T47D (cell line): ENCODE data around the gene GYG1.

Source experiments
- DNase-seq, 2 experiments: peaks; one replicate each; pipeline versions ENCODE4 v3.0.0 to v3.0.0-alpha.2; 2011 to 2012; ENCODE audit warnings: low read depth in 1 of 2, low spot score in 1 of 2
- JUND ChIP-seq: IDR thresholded peaks from 2 replicates; pipeline ENCODE4 v1.6.1; 2012; ENCODE audit warnings: low read depth
- in situ Hi-C: cut with HindIII; loops from 2 replicates; pipeline ENCODE4 v1.10.0; 2016; ENCODE audit warnings: low sequenced_read_pairs, low pct_unique_long_range_greater_than_20kb

GYG1 gene

DNA sequence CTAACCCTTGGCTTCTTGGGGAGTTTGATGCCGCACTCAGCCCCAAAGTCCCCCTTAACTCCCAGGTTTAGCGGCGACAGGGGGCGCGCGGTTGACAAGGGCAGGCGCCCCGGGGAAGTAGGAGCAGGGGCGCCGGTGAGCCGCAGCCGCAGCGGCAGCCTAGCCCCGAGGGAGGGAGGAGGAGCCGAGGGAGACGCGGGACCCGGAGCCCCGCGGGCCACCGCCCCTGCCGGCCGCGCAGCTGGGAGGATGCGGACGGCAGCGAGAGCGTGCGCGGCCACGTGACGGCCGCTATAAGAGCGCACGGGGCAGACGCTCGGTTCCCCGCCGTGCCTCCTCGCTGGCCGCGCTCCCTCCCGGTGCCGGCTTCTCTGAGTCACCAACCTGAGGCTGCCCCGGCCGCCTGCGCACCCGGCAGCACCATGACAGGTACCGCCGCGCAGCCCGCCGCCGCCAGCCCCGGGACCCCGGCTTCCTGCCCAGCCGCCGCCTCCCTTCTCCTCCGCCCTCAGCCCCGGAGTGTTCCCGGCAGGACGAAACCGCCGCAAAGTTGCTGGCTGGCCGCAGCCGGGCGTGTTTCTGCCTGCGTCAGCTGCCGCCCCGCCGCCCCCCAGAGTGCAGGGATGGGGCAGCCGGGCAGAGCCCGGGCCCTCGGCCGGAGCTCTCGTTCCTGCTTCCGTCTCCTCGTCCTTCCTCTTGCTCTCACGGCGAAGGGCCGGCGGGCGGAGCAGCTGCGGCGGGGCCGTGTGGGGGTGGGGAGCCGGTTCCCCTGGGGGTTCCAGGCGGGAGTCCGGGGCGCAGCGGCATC is at the start of gene GYG1:
Gene GYG1, plus strand, starts transcription at position 322 of the 808 bp plus-strand sequence. Its CDS starts 101 bp downstream, at position 423.
- no peak for TF ChIP-seq JUND
- in situ Hi-C loops = no loop called here
- DNase-seq = peak; percentile 86 to 97

DNA sequence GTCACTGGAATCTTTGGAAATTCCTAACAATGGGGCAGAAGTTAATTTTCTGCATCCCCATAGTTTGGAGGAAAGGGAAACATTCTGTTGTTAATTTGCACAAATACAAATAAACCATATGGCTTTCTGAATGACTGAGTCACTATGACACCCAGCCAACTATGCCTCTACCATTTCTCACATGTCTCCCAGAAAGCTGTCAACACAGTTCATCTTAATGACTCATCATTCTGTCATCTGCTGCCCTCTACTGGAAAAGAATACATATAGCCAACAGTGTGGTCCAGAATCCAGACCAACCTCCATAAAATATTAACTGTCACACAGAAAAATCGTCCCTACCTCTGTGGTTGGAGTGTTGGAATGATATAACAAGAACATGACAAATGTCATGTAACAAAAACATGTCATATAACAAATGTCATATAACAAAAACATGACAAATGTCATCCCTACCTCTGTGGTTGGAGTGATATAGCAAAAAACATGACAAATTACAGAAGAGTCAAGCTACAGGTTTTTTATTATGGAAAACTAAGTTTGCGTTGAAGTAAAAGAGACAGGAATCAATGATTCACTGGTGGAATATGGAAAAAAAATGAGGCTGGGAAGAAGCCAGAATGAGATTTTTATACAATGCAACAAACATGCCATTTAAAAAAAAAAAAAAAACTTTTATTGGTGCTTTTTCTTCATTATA is 47.7 kb upstream of the GYG1 start:
- DNase-seq = peak; percentile 75 to 88
- in situ Hi-C loops = no loop called here
- TF ChIP-seq JUND = no peak; the same call in 1 of the 2 replicates

DNA sequence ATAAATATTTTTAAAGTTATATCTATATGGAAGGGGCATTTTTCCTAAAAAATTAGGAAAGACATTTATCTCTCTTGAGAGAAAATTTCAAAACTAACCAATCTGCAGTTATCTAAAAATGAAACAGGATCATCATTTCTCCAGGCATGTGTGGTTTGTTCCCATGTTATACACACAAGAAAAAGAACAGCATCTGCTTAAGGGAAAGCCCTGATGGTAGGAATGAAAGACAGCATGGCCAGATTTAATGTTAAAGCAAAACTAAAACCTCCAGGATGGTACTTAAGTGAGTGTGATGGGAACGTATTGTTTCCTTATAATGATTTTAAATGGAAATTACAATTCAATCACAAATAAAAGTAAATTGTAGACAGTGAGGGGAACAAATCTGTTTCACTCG is 46.2 kb upstream of the GYG1 start:
- TF ChIP-seq JUND = no peak
- DNase-seq = no peak
- in situ Hi-C loops = no loop called here

DNA sequence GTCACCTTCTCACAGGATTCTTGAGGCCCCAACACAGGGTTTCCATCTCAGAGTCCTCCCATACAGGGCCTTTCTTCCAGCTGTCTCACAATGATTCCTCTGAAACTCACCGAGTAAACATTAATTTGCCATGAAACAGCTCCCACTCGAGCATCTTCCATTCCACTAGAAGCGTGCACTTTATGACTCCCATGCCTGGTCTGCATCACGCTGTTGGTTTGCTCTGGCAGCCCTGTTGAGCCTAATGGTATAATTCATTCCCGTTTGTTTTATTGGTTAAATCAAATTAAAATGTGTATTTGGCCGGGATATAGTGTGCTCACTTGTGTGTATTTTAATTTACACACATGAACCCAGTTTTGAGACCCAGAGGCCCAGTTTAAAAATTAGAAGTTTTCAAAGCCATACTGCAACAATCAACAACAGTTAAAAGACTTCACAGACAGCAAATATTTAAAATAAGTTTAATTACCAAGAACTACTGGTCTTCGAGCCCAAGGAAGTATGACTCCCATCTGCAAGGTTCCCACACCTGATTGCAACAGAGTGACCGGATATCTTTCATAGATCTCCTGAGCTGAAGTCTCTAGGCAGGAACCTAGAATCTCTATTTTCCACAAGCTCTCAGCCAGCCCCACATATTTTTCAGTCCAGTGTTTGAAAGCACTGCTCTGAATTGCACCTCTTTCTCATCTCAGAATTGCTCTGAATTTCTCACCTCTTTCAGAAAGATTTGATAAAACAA is 42.3 kb upstream of the GYG1 start:
- in situ Hi-C loops = no loop called here
- DNase-seq = no peak
- no peak for TF ChIP-seq JUND

- in situ Hi-C loops = no loop called here
- DNase-seq = peak in 1 of 2 experiments; percentile 38
- TF ChIP-seq JUND = no peak
These were observed 40.5 kb upstream of the GYG1 start for GRCh38 chr3:148950806-148951205.

- DNase-seq = no peak
- TF ChIP-seq JUND = no peak
- in situ Hi-C loops = no loop called here
These were observed 39.6 kb upstream of the GYG1 start for GRCh38 chr3:148951599-148952361.

- DNase-seq = no peak
- no peak for TF ChIP-seq JUND
These were observed 38.2 kb upstream of the GYG1 start for GRCh38 chr3:148953094-148953493.

GRCh38 chr3:148954981-148955380 is 36.4 kb upstream of the GYG1 start:
- no peak for DNase-seq
- no peak for TF ChIP-seq JUND
- in situ Hi-C loops = no loop called here

More at GRCh38 chr3:148953094-148953493, 38.2 kb upstream of the GYG1 start:
- in situ Hi-C loops = no loop called here

DNA sequence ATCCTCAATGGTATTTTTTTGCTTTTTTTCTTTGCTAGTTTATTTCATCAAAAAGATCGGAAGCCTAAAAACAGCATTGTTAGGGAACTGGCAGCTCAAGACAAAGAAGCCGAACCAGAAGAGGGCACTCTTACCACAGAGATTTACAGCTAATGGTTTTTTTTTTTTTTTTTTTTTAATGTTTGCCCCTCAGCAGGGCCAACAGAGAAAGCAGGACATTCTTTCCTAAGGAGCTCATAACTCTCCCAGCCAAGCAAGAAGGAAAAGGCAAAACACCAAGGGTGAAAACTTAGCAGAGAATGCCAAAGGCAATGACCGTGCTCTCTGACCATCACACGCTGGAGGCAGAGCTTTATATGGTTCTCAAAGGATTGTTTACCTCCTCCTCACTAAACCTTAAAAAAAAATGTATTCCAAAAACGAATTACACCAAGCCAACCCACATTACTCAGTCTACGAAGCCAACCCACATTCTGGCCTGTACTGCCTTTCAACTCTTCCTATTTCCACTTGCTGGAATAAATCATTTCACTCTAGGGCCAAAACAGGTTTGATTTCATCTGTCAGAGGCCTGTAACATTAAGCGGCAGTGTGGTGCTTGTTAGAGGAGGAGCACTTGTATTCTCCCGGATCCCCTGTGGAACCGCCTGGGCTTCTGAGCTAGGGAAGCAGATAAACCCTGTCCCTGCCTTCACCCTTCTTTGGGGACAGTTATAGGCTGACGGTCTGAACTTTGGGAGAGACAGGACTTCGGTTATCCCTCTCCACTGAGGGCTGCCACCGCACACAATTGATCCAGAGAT is 35.6 kb upstream of the GYG1 start:
- peak in 1 of 2 experiments; percentile 72 for DNase-seq
- in situ Hi-C loops = no loop called here
- no peak for TF ChIP-seq JUND

DNA sequence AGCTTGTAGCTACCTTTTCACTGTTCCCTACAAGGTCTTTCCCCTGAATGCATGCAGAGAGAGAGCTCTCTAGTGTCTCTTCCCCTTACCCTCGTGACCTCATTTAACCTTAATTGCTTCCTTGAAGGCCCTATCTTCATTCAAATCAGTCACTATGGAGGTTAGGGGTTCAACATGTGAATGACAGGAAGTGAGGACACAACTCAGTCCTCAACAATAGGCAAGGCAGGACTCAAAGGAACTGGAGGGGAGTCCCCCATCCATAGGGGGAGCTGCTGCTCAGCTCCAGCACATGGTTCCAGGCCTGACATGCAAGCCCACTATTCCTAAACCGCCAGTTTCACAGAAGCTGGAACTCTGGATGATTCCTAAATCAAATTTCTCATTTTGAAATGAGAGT is 33.8 kb upstream of the GYG1 start:
- DNase-seq = peak in 1 of 2 experiments; percentile 50
- no peak for TF ChIP-seq JUND
- in situ Hi-C loops = no loop called here

- DNase-seq = no peak
- in situ Hi-C loops = no loop called here
- TF ChIP-seq JUND = no peak
These were observed 32.6 kb upstream of the GYG1 start for GRCh38 chr3:148958696-148959095.
